GM12878 (cell line): ENCODE data around the gene SHC2. TPM values are rescaled to one million over a fixed set of nuclear protein-coding genes. Genes with fewer than 3 reads are reported as not detected.

ENCODE experiments used
- ATF3 ChIP-seq: IDR thresholded peaks from 2 replicates; pipeline ENCODE4 v1.6.1; 2011; ENCODE audit warnings: low read depth, mild to moderate bottlenecking, low read length, moderate library complexity, borderline replicate concordance; ENCODE audit errors: extremely low read depth
- BCL3 ChIP-seq: IDR thresholded peaks from 2 replicates; pipeline ENCODE4 v1.6.1; 2011; ENCODE audit warnings: borderline replicate concordance, low read depth, mild to moderate bottlenecking, moderate library complexity, low read length; ENCODE audit not compliant: insufficient read depth, poor library complexity, severe bottlenecking
- BRCA1 ChIP-seq: IDR thresholded peaks from 2 replicates; pipeline ENCODE4 v1.6.1; 2011; ENCODE audit warnings: low read depth, low read length, improper control_type of control experiment
- CEBPZ ChIP-seq: fragments of 150-350 bp; IDR thresholded peaks from 2 replicates; pipeline ENCODE4 v1.6.1; 2016; ENCODE audit warnings: low read depth, low read length
- CHD4 ChIP-seq: fragments of 200-600 bp; sonication (generic); IDR thresholded peaks from 2 replicates; pipeline ENCODE4 v1.6.1; 2016; ENCODE audit warnings: mild to moderate bottlenecking
- EZH2 ChIP-seq: IDR thresholded peaks from 2 replicates; pipeline ENCODE4 v1.6.1; 2012; ENCODE audit warnings: low read depth, mild to moderate bottlenecking, control low read depth, inconsistent platforms, low read length, borderline replicate concordance; ENCODE audit not compliant: control insufficient read depth
- FOS ChIP-seq: IDR thresholded peaks from 3 replicates; pipeline ENCODE4 v1.6.1; 2011; ENCODE audit warnings: borderline replicate concordance; ENCODE audit not compliant: insufficient read length; ENCODE audit errors: extremely low read depth
- FOXM1 ChIP-seq: IDR thresholded peaks from 2 replicates; pipeline ENCODE4 v1.6.1; 2012; ENCODE audit warnings: low read depth, mild to moderate bottlenecking, inconsistent platforms, low read length, moderate library complexity
- GABPA ChIP-seq: IDR thresholded peaks from 2 replicates; pipeline ENCODE4 v1.6.1; 2014; ENCODE audit warnings: antibody characterized with exemption, low read depth, mild to moderate bottlenecking, inconsistent platforms
- IKZF2 ChIP-seq, 2 experiments: fragments of 450-650 bp; IDR thresholded peaks; 2 replicates each; pipeline ENCODE4 v1.6.1; 2017; ENCODE audit warnings: mild to moderate bottlenecking in 2 of 2, moderate library complexity in 2 of 2
- JUND ChIP-seq: IDR thresholded peaks from 2 replicates; pipeline ENCODE4 v1.6.1; 2012; ENCODE audit warnings: low read depth, mild to moderate bottlenecking, low read length, improper control_type of control experiment, moderate library complexity
- MTA3 ChIP-seq: IDR thresholded peaks from 2 replicates; pipeline ENCODE4 v1.6.1; 2012; ENCODE audit warnings: low read length, inconsistent platforms, borderline replicate concordance
- MXI1 ChIP-seq: fragments of 150-350 bp; IDR thresholded peaks from 2 replicates; pipeline ENCODE4 v1.6.1; 2011; ENCODE audit warnings: low read depth, mild to moderate bottlenecking, inconsistent platforms, low read length, improper control_type of control experiment
- MYB ChIP-seq: fragments of 150-350 bp; IDR thresholded peaks from 2 replicates; pipeline ENCODE4 v1.6.1; 2014; ENCODE audit warnings: mild to moderate bottlenecking, low read depth, low read length, borderline replicate concordance
- MYC ChIP-seq: IDR thresholded peaks from 2 replicates; pipeline ENCODE4 v1.6.1; 2011; ENCODE audit warnings: mild to moderate bottlenecking, low read length, moderate library complexity, inconsistent platforms; ENCODE audit not compliant: insufficient read depth, insufficient replicate concordance, insufficient read length, severe bottlenecking
- NBN ChIP-seq: fragments of 450-650 bp; IDR thresholded peaks from 2 replicates; pipeline ENCODE4 v1.6.1; 2016
- NFYB ChIP-seq: IDR thresholded peaks from 2 replicates; pipeline ENCODE4 v1.6.1; 2011; ENCODE audit warnings: low read depth, mild to moderate bottlenecking, low read length, improper control_type of control experiment, moderate library complexity; ENCODE audit not compliant: insufficient read depth
- RFX5 ChIP-seq: IDR thresholded peaks from 2 replicates; pipeline ENCODE4 v1.6.1; 2011; ENCODE audit warnings: low read depth, low read length, improper control_type of control experiment
- SREBF1 ChIP-seq: IDR thresholded peaks from 2 replicates; pipeline ENCODE4 v1.6.1; 2012; ENCODE audit warnings: mild to moderate bottlenecking, low read length
- TCF7 ChIP-seq: IDR thresholded peaks from 2 replicates; pipeline ENCODE4 v1.6.1; 2014; ENCODE audit warnings: antibody characterized with exemption, borderline replicate concordance
- USF2 ChIP-seq: IDR thresholded peaks from 2 replicates; pipeline ENCODE4 v1.6.1; 2011; ENCODE audit warnings: low read depth, low read length, improper control_type of control experiment, borderline replicate concordance
- YY1 ChIP-seq: IDR thresholded peaks from 2 replicates; pipeline ENCODE4 v1.6.1; 2011; ENCODE audit warnings: low read depth, mild to moderate bottlenecking, low read length
- polyA plus RNA-seq, 11 experiments: library from polyadenylated mRNA; depleted of rRNA in 4 of 11; unstranded in 6 of 11; stranded (reverse) in 5 of 11; fragments of >200 nt; fragmentation: Nextera tagmentation in 4 of 11; fragmentation: Illumina TruSeq in 1 of 11; extraction: Ambion mirVana in 4 of 11; extraction: Trizol in 1 of 11; gene quantifications; 1 replicate in 1 of 11; 2 replicates in 10 of 11; pipeline versions ENCODE4 v1.2.1 to v1.2.3, GENCODE V29; 2011 to 2016; ENCODE audit warnings: inconsistent platforms in 2 of 11, missing spikeins in 2 of 11, low read depth in 1 of 11
- total RNA-seq, 4 experiments: library from RNA; depleted of rRNA in 3 of 4; stranded (reverse); fragments of >200 nt in 3 of 4; fragmentation: Illumina TruSeq in 1 of 4; extraction: Trizol in 1 of 4; gene quantifications; 2 replicates each; pipeline versions ENCODE4 v1.2.1 to v1.2.3, GENCODE V29; 2013 to 2021
- TF ChIP-seq, protein P1 (sequence below): IDR thresholded peaks from 2 replicates; pipeline ENCODE4 v1.6.1; 2012; ENCODE audit warnings: low read depth, low read length, improper control_type of control experiment

Gene SHC2
- total and polyA plus RNA-seq, 10 of the 15 experiments (the other 5 are each of a cell fraction or from before 2014, with no cell fraction given) = 0.08 TPM; not detected in 9

GRCh38 chr19:488505-489417, 27.9 kb upstream of the SHC2 start (continued):
- TF ChIP-seq RFX5 = no peak
- no peak for TF ChIP-seq FOXM1
- TF ChIP-seq NFYB = no peak
- peak; percentile 60 for TF ChIP-seq BCL3
- TF ChIP-seq EZH2 = no peak
- no peak; a peak in 1 of 4 replicates for TF ChIP-seq IKZF2 (IDR thresholded peaks at IDR 0.05)
- TF ChIP-seq JUND = no peak
- no peak for TF ChIP-seq GABPA
- TF ChIP-seq TCF7 = no peak
- TF ChIP-seq NBN = no peak
- TF ChIP-seq, protein P1, sequence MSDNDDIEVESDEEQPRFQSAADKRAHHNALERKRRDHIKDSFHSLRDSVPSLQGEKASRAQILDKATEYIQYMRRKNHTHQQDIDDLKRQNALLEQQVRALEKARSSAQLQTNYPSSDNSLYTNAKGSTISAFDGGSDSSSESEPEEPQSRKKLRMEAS = 0 out of 2 replicates have a peak, but pooled peaks have one; percentile 19
- TF ChIP-seq CEBPZ = no peak
- TF ChIP-seq MYB = no peak
- peak; percentile 68; the same call in 1 of the 2 replicates for TF ChIP-seq SREBF1
- no peak for TF ChIP-seq USF2
- no peak for TF ChIP-seq FOS
- peak; percentile 88 for TF ChIP-seq YY1
- no peak for TF ChIP-seq BRCA1
- no peak for TF ChIP-seq MTA3
- TF ChIP-seq CHD4 = no peak
- TF ChIP-seq ATF3 = peak; percentile 40; the same call in 1 of the 2 replicates
- TF ChIP-seq MYC = no peak
- 0 out of 2 replicates have a peak, but pooled peaks have one; percentile 12 for TF ChIP-seq MXI1
